GM12801 (cell line): ENCODE measurements around the gene IL1B.

ENCODE experiments used
- TF ChIP-seq, protein P1 (sequence below): IDR thresholded peaks from one replicate; pipeline ENCODE4 v1.5.1; 2011; ENCODE audit warnings: control low read depth; ENCODE audit not compliant: insufficient read length; ENCODE audit errors: extremely low read depth

IL1B gene

DNA sequence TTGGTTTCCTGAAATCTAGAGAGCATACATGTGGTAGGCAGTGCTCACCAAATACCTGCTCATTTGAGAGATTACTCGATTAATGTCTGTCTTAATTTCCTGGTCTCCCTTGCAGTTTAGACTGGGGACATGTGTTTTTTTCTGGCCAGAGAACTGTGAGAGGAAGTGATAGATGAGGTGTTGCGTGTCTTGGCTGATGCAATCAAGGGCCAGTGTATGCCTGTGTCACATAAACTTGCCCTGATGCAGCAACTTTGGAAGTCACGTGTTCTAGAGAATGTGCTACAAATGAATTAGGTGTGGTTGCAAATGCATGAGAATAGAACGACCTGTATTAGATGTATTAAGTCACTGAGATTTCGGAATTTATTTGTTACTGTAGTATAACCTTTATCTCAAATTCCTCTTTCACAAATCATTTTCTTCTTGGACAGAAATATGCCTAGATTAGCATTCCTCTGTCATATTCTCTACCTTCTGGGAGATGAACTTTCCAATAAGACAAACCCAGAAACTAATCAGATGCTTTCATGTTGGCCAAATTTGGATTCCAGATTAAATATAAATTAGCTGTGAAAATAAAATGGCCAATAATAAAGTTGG is 42.3 kb downstream of the IL1B start:
- TF ChIP-seq, protein P1, sequence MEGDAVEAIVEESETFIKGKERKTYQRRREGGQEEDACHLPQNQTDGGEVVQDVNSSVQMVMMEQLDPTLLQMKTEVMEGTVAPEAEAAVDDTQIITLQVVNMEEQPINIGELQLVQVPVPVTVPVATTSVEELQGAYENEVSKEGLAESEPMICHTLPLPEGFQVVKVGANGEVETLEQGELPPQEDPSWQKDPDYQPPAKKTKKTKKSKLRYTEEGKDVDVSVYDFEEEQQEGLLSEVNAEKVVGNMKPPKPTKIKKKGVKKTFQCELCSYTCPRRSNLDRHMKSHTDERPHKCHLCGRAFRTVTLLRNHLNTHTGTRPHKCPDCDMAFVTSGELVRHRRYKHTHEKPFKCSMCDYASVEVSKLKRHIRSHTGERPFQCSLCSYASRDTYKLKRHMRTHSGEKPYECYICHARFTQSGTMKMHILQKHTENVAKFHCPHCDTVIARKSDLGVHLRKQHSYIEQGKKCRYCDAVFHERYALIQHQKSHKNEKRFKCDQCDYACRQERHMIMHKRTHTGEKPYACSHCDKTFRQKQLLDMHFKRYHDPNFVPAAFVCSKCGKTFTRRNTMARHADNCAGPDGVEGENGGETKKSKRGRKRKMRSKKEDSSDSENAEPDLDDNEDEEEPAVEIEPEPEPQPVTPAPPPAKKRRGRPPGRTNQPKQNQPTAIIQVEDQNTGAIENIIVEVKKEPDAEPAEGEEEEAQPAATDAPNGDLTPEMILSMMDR, result no peak

DNA sequence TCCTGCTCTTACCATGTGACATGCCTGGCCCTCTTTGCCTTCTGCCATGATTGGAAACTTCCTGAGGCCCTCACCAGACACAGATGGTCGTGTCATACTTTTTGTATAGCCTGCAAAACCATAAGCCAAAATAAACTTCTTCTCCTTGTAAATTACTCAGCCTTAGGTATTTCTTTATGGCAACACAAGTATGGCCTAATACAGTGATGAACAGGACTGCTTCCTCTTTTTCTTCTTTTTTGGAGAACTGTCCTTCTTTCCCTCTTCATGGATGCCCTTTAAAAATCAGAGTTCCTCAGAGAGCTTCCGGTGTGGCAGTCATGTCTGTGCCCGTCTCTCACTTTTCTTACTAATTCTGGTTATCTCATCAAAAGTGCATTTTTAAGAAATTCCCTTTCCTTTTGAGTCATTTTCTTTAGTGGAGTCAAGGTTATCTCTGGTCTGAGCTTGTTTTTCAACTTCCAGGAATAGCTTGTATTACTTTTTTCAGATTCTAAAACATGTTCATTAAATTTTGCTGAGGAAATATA is 43.1 kb downstream of the IL1B start:
- TF ChIP-seq, protein P1, result no peak

DNA sequence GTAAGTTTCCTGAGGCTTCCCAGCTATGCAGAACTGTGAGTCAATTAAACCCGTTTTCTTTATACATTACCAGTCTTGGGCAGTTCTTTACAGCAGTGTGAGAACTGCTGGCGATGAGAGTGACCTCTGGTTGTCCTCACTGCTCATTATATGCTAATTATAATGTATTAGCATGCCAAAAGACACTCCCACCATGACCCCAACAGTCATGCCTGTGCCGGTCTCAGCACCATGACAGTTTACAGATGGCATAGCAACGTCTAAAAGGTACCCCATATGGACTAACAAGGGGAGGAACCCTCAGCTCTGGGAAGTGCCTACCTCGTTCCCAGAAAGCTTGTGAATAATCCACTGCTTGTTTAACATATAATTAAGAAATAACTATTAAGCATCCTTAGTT is 44.2 kb downstream of the IL1B start:
- TF ChIP-seq, protein P1, result no peak

DNA sequence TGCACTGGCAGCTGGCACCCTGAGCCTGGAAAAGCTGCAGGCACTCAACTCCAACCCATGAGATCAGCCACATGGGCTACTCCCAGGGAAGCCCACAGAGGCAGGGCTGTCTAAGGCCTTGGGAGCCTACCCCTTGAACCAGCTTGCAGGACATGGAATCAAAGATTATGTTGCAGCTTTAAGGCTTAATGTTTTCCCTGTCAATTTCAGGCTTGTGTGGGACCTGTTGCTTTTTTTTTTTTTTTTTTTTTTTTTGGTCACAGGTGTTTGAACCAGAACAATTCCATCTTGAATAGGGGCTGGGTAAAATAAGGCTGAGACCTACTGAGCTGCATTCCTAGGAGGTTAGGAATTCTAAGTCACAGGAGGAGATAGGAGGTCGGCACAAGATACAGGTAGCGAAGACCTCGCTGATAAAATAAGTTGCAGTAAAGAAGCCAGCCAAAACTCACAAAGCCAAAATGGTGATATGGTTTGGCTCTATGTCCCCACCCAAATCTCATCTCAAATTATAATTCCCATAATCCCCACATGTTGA is 44.8 kb downstream of the IL1B start:
- TF ChIP-seq, protein P1, result no peak

DNA sequence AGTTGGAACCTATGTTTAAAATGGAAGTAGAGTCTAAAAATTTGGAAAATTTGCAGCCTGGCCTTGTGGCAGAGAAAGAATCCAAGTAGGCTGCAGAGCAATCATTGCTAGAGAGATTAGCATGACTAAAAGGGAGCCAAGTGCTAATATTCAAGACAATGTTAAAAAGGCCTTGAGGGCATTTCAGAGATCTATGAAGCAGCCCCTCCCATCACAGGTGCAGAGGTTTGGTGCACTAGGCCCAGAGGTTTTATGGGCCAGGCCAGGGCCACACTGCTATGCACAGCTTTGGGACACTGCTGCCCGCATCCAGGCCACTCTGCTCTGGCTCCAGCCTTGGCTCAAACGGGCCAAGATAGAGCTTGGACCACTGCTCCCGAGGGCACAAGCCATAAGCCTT is 45.6 kb downstream of the IL1B start:
- TF ChIP-seq, protein P1, result no peak

DNA sequence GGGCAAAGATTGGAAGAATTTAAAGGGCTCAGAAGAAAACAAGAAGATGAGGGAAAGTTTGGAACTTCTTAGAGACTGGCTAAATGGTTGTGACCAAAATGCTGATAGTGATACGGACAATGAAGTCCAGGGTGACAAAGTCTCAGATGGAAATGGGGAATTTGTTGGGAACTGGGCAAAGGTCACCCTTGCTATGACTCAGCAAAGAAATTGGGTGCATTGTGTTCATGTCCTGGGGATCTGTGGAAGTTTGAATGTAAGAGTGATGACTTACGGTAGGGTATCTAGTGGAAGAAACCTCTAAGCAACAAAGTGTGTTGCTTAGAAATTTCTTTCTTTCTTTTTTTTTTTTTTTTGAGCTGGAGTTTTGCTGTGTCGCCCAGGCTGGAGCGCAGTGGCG is 46.3 kb downstream of the IL1B start:
- TF ChIP-seq, protein P1, result no peak

DNA sequence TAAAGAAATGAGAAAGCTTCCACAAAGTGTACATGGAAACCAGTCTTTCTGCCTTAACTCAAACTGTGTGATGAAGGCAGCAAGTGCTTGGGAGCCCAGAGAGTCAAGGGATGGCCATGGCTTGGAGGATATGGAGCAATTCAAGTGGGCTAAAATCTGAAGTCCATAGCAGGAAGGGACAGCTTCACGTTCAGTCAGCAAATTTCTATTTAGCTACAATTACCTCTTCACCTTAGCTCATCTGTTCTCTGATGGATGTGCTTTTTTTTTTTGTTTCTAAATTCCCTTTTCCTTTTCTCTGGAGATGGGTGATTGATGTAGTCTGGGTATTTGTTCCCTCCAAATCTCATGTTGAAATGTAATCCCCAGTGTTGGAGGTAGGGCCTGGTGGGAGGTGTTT is 47.4 kb downstream of the IL1B start:
- TF ChIP-seq, protein P1, result no peak
